ENCODE measurements around the gene NTN1.
"Not testable (repeated sequence)": the region's sequence is repeated elsewhere in the genome, so short reads cannot be mapped to it uniquely, and the experiment has no call there.

NTN1 gene

DNA sequence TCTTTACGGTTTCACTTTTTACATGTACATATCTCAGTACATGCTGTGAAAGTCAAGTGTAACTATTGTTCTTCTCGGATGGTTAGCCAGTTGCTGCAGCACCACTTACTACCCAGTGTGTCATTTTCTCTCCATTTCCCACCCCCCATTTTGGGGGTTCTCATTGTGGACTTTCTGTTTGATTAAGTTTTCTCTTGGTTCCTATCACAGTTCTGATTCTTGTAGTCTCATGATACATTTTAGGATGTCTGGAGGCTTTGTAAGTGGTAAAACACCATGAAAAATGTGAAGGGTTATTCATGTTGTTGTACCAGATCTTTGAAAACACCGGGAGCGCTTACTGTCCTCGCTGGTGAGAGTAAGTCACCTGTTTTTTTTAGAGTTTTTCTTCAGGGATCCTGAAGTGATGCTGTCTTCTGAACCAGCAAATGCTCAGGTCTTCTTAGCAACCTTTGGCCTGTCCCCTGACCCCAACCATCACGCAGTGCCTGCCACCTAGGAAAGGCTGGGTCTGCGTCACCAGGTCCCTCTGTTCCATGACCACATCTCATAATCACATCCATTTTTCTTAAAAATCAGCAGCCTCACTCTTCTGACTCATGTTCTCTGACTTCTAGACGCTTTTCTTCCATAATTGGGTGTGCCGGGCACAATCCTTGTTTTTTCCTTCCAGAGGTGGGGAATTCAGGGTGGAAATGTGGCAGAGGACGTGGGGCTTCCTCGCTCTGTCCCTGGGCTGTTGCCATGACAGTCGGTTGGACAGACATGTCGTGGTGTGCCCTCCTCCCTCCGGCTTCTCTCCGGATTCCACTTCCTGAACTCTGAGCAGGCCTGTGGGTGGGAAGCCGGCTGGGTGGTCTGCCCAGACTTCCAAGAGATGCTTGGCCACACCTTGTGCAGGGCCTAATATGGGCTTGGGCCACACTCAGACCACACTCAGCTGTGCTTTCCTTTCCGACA, 102.6 kb downstream of the NTN1 start:
- no peak for DNase-seq (ENCODE audit: low read depth)

- no peak for DNase-seq (ENCODE audit: low read depth)
These were observed 103.2 kb downstream of the NTN1 start for GRCh38 chr17:9124554-9124935.

DNA sequence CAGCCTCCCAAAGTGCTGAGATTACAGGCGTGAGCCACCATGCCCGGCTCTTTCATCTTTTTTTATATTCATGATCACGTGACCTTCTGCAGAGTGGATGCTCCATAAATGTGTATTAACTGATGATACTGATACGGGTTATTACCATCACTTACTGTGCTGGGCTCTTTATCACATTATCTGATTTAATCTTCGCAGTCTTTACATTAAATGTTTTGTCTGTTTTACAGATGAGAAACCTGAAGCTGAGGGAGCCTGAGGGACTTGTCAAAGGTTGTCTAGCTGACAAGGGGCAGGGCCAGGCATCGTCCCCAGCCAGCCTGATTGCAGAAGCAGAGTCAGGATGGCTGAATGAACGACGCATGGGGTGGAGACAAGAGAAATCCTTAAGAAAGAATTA, 104.4 kb downstream of the NTN1 start:
- no peak for DNase-seq (ENCODE audit: low read depth)

GRCh38 chr17:9127340-9127739, 106.0 kb downstream of the NTN1 start:
- no peak for DNase-seq (ENCODE audit: low read depth)

DNA sequence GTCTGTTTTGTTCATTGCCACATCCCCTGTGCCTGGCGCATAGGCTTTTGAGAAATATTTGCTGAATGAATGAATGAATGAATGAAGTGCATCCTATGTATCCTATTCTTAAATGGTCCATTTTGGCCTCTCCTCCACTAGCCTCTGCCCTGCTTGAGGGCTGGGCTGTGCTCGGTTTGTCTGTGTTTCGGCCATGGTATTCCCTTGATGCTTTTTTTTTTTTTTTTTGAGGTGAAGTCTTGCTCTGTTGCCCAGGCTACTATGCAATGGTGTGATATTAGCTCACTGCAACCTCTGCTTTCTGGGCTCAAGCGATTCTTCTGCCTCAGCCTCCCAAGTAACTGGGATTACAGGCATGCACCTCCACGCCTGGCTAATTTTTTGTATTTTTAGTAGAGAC, 110.1 kb downstream of the NTN1 start:
- no peak for DNase-seq (ENCODE audit: low read depth)

DNA sequence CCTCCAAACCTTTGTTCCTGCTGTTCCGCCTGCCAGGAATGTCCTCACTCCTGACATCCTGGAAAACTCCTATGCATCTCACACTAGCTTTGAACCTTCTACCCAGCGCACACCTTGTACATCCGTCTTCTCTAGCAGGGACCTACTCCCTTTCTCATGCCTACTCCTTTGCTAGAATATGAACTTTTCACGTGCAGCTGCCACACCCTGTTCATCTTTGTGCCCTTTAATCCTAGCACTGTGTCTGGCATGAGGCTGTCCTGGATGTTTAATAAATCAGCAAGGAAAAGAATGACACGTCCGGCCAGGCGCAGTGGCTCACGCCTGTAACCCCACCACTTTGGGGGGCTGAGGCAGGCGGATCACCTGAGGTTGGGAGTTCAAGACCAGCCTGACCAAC, 111.0 kb downstream of the NTN1 start:
- no peak for DNase-seq (ENCODE audit: low read depth)

- DNase-seq (ENCODE audit: low read depth): no peak
These were observed 111.8 kb downstream of the NTN1 start for GRCh38 chr17:9132944-9133610.

DNA sequence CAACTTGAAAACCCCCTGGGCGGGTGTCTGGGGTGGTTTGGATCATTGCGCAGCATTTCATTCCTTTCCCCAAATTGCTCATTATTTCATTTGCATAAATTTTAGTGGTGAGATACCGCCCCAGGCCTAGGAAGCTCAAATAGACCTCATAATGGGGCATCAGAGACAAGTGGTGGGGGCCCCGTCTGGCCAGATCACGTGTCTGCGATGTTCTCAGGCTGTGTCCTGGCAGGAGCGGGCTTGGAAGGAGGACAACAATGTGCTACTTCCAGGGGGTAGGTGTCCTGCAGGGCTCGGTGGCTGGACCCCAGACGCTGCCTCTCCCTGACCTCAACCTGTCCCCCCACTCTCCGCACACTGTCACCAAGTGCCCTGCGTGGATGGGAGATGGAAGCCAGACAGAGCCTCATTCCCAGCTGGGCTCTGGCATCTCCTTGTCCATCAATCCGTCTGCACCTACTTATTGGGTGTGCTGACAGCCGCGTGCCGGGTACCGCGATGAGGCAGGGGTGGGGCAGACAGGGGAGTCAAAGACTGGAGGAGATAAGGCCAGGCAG, 116.9 kb downstream of the NTN1 start:
- DNase-seq (ENCODE audit: low read depth): no peak

GRCh38 chr17:9139695-9140094, 118.4 kb downstream of the NTN1 start:
- no peak for DNase-seq (ENCODE audit: low read depth)

GRCh38 chr17:9140550-9141424, 119.5 kb downstream of the NTN1 start:
- no peak for DNase-seq (ENCODE audit: low read depth)

GRCh38 chr17:9141425-9141753, 120.1 kb downstream of the NTN1 start:
- DNase-seq (ENCODE audit: low read depth): no peak

- DNase-seq (ENCODE audit: low read depth): no peak
These were observed 121.6 kb downstream of the NTN1 start for GRCh38 chr17:9142772-9143494.

GRCh38 chr17:9144502-9145249, 123.4 kb downstream of the NTN1 start:
- no peak for DNase-seq (ENCODE audit: low read depth)

- DNase-seq (ENCODE audit: low read depth): no peak
These were observed 124.8 kb downstream of the NTN1 start for GRCh38 chr17:9146064-9146463.

DNA sequence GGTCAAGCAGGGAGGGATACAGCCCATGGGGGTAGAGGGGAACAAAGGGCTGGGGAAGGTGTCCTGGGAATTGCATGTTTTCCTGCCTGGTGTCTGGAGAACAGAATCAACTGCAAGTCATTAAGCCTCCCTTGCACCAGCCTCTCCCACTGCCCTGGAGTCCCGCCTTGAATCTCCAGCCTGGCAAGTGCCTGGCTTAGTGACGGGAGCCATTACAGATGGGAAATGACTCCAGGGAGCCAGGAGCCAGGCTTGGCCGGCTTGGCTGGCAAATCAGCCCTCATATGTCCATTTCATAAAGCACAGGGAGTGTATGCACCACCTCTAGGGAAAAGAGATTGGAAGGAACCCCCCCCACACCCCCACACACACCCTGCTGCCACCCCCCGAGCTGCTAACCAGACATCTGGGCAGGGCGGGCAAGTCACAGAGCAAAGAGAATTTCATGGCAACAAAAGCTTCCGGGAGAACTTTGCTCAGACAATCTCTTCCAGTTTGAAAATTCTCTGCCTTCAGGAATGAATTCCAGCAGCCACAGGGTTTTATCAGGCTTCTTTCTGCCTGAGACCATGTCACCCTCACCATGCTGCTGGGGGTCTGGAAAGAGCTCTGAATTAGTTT, 127.7 kb downstream of the NTN1 start:
- DNase-seq (ENCODE audit: low read depth): no peak

DNA sequence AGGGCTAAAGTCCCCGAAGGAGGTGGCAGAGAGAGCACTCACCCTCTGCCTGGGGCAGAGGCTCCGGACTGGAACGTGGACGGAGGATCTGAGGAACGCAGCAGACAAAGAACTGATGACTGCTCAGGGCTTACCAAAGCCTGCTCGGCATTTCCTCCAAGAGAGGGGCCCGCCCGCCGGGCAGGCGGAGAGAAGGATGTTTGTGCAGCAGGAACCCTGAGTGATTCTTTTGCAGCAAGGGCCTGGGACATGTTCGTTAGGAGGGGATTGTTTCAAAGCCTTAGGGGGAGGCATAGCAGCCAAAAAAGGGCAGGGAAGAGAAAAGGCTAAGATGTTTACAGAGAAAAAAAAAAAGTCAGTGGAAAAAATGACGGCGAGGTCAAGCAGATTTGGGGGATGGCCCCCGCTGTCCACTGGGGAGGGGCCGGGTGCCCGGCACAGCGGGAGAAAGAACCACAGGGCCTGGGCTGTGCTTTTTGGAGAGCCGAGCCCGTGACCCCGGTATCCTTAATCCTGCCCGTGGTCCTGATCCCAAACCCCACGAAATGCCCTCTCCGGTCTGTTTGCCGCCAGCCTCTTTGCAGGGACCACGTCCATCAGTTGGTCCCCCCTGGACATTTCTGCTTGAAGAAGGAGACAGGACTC, 129.3 kb downstream of the NTN1 start:
- DNase-seq (ENCODE audit: low read depth): no peak

GRCh38 chr17:9151091-9151490, 129.8 kb downstream of the NTN1 start:
- no peak for DNase-seq (ENCODE audit: low read depth)

- DNase-seq (ENCODE audit: low read depth): not testable (repeated sequence)
These were observed 130.4 kb downstream of the NTN1 start for GRCh38 chr17:9151740-9152139.

GRCh38 chr17:9158544-9159452, 137.5 kb downstream of the NTN1 start:
- no peak for DNase-seq (ENCODE audit: low read depth)
